Measurements from ENCODE around the gene NUMA1. TPM values are rescaled to one million over a fixed set of nuclear protein-coding genes. Genes with fewer than 3 reads are reported as not detected.

The NUMA1 gene
- polyA plus RNA-seq, 1 donor from 2014 or later = 116 TPM

- Histone ChIP-seq H3K36me3 (ENCODE audit: insufficient read depth, low read length) (no peaks in the 10 kb centered on the region), H3F3A (ENCODE audit: insufficient read depth, low read length, poor library complexity, severe bottlenecking) (no peaks in the 10 kb centered on the region), H3K9me3 (ENCODE audit: low read length) (peaks cover 9% of the 10 kb centered on the region), H3K27me3 (ENCODE audit: insufficient read depth, low read depth, low read length) (no peaks in the 10 kb centered on the region), H3K4me2 (ENCODE audit: low read length) (no peak overlapping the region), H3K9me2 (ENCODE audit: insufficient read depth, low read length) (no peaks in the 10 kb centered on the region), H4K20me1 (ENCODE audit: insufficient read depth) (no peaks in the 10 kb centered on the region), H3K4me3 (ENCODE audit: low read length) (no peak overlapping the region), H3K9ac (ENCODE audit: low read length) (no peak overlapping the region), H3K79me2 (replicated peaks; ENCODE audit: insufficient read depth, low read length) (no peaks in the 10 kb centered on the region), H2AFZ (ENCODE audit: low read depth, low read length) (no peak overlapping the region), H3K27ac (ENCODE audit: low read length) (no peak overlapping the region)
- TF ChIP-seq EP300 (conservative IDR thresholded peaks at IDR 0.05; ENCODE audit: poor library complexity, severe bottlenecking) = no peak
- TF ChIP-seq EZH2 (IDR thresholded peaks at IDR 0.05; ENCODE audit: borderline replicate concordance, insufficient read depth, low read length, poor library complexity, severe bottlenecking) = no peak
- no peak for TF ChIP-seq CTCF (IDR thresholded peaks at IDR 0.05; ENCODE audit: poor library complexity, severe bottlenecking)
- TF ChIP-seq MXI1 (conservative IDR thresholded peaks at IDR 0.05; ENCODE audit: poor library complexity, severe bottlenecking) = no peak
- TF ChIP-seq REST (IDR thresholded peaks at IDR 0.05; ENCODE audit: borderline replicate concordance) = no peak
- TF ChIP-seq SMC3 (conservative IDR thresholded peaks at IDR 0.05; ENCODE audit: poor library complexity) = no peak
- TF ChIP-seq POLR2AphosphoS5 (IDR thresholded peaks at IDR 0.05) = no peak
- no peak for TF ChIP-seq RAD21 (conservative IDR thresholded peaks at IDR 0.05)
- no peak for TF ChIP-seq TAF1 (IDR thresholded peaks at IDR 0.05; ENCODE audit: low read depth)
Observed at GRCh38 chr11:72127923-72128322, 47.6 kb upstream of the NUMA1 start.

- no peaks in the 10 kb centered on the region for H3K27me3 ChIP-seq (ENCODE audit: insufficient read depth, low read depth, low read length)
Observed at GRCh38 chr11:72125956-72126355, 45.6 kb upstream of the NUMA1 start.

More at GRCh38 chr11:72125956-72126355, 45.6 kb upstream of the NUMA1 start:
- no peaks in the 10 kb centered on the region for H3F3A ChIP-seq (ENCODE audit: insufficient read depth, low read length, poor library complexity, severe bottlenecking)
- H3K9me3 ChIP-seq (ENCODE audit: low read length) = peaks cover 9% of the 10 kb centered on the region
- no peak overlapping the region for H3K27ac ChIP-seq (ENCODE audit: low read length)
- H2AFZ ChIP-seq (ENCODE audit: low read depth, low read length) = no peak overlapping the region
- no peaks in the 10 kb centered on the region for H3K36me3 ChIP-seq (ENCODE audit: insufficient read depth, low read length)
- TF ChIP-seq EP300 (conservative IDR thresholded peaks at IDR 0.05; ENCODE audit: poor library complexity, severe bottlenecking) (no peak), CTCF (IDR thresholded peaks at IDR 0.05; ENCODE audit: poor library complexity, severe bottlenecking) (no peak), EZH2 (IDR thresholded peaks at IDR 0.05; ENCODE audit: borderline replicate concordance, insufficient read depth, low read length, poor library complexity, severe bottlenecking) (no peak), TAF1 (IDR thresholded peaks at IDR 0.05; ENCODE audit: low read depth) (no peak), SMC3 (conservative IDR thresholded peaks at IDR 0.05; ENCODE audit: poor library complexity) (no peak), REST (IDR thresholded peaks at IDR 0.05; ENCODE audit: borderline replicate concordance) (no peak), RAD21 (conservative IDR thresholded peaks at IDR 0.05) (no peak), MXI1 (conservative IDR thresholded peaks at IDR 0.05; ENCODE audit: poor library complexity, severe bottlenecking) (no peak), POLR2AphosphoS5 (IDR thresholded peaks at IDR 0.05) (no peak)
- H3K79me2 ChIP-seq (replicated peaks; ENCODE audit: insufficient read depth, low read length) = no peaks in the 10 kb centered on the region
- no peak overlapping the region for H3K4me2 ChIP-seq (ENCODE audit: low read length)
- H3K9me2 ChIP-seq (ENCODE audit: insufficient read depth, low read length) = no peaks in the 10 kb centered on the region
- H3K4me3 ChIP-seq (ENCODE audit: low read length) = no peak overlapping the region
- H4K20me1 ChIP-seq (ENCODE audit: insufficient read depth) = no peaks in the 10 kb centered on the region
- no peak overlapping the region for H3K9ac ChIP-seq (ENCODE audit: low read length)
